ENCODE measurements around the gene RPP40. TPM values are rescaled to one million over a fixed set of nuclear protein-coding genes. Genes with fewer than 3 reads are reported as not detected.

RPP40 gene
- polyA plus RNA-seq, 1 donor (not counting 4 experiments of a cell fraction or from before 2014, with no cell fraction given), result 12.4 TPM

DNA sequence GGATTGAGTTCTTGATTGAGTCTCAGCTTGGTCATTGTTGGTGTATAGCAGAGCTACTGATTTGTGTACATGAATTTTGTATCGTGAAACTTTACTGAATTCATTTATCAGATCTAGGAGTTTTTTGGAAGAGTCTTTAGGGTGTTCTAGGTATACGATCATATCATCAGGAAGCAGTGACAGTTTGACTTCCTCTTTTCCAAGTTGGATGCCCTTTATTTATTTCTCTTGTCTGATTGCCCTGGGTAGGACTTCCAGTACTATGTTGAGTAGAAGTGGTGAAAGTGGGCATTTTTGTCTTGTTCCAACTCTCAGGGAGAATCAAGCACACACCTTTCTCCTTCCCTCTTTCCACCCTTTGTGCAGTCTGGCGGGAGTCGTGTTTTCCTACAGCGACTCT, 26.4 kb downstream of the RPP40 start:
- H3K4me2 ChIP-seq (ENCODE audit: control insufficient read depth, extremely low read depth, insufficient read depth, low read depth, low read length), result no peak overlapping the region
- TF ChIP-seq EZH2 (IDR thresholded peaks at IDR 0.05; ENCODE audit: low read length), result no peak
- TF ChIP-seq CTCF (optimal IDR thresholded peaks at IDR 0.05 in 1 of 3, IDR thresholded peaks at IDR 0.05 in 1 of 3, conservative IDR thresholded peaks at IDR 0.05 in 1 of 3; ENCODE audit: extremely low read depth in 1 of 3, insufficient read depth in 2 of 3, low read length in 3 of 3), result no peak
- FAIRE-seq (no peak), DNase-seq (ENCODE audit: low read depth, low spot score) (no peak)
- dilution Hi-C loops (cut with MboI; ENCODE audit: extremely low pct_ligation_motif_present, low sequenced_read_pairs), result no loop called here
- no peaks in the 10 kb centered on the region for H4K20me1 ChIP-seq (ENCODE audit: control insufficient read depth, extremely low read depth, insufficient read depth, low read length)
- H3K4me3 ChIP-seq (ENCODE audit: control insufficient read depth in 2 of 3, extremely low read depth in 1 of 3, insufficient read depth in 2 of 3, low read depth in 1 of 3, low read length in 3 of 3), result no peak overlapping the region
- H3K4me1 ChIP-seq (ENCODE audit: control insufficient read depth, extremely low read depth, insufficient read depth, low read length), result no peaks in the 10 kb centered on the region
- H3K9ac ChIP-seq (ENCODE audit: control insufficient read depth, extremely low read depth, insufficient read depth, low read length), result no peak overlapping the region
- no peaks in the 10 kb centered on the region for H3K79me2 ChIP-seq (ENCODE audit: control insufficient read depth, insufficient read depth, low read length)
- no peaks in the 10 kb centered on the region for H3K36me3 ChIP-seq (ENCODE audit: control insufficient read depth in 2 of 2, extremely low read depth in 1 of 2, insufficient read depth in 2 of 2, low read length in 2 of 2)
- H3K27me3 ChIP-seq (ENCODE audit: control insufficient read depth, extremely low read depth, insufficient read depth, low read length), result no peaks in the 10 kb centered on the region
- no peak overlapping the region for H2AFZ ChIP-seq (ENCODE audit: control insufficient read depth, low read length)
- no peaks in the 10 kb centered on the region for H3K9me1 ChIP-seq (ENCODE audit: control insufficient read depth, extremely low read depth, insufficient read depth, low read length)
- no peak overlapping the region for H3K27ac ChIP-seq (ENCODE audit: control insufficient read depth, insufficient read depth, low read length)
- H3K9me3 ChIP-seq (ENCODE audit: control insufficient read depth, low read depth, low read length), result no peaks in the 10 kb centered on the region

DNA sequence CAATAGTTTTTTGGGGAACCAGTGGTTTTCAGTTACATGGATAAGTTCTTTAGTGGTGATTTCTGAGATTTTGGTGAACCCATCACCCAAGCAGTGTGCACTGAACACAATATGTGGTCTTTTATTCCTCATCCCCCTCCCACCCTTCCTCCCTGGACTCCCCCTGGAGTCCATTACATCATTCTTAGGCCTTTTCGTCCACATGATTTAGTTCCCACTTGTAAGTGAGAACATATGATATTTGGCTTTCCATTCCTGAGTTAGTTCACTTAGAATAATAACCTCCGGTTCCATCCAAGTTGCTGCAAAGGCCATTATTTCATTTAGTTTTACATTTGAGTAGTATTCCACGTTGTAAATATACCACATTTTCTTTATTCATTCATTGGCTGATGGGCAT, 28.3 kb downstream of the RPP40 start:
- H4K20me1 ChIP-seq (ENCODE audit: control insufficient read depth, extremely low read depth, insufficient read depth, low read length), result no peaks in the 10 kb centered on the region
- no peak overlapping the region for H3K27ac ChIP-seq (ENCODE audit: control insufficient read depth, insufficient read depth, low read length)
- FAIRE-seq, result no peak
- no peaks in the 10 kb centered on the region for H3K4me1 ChIP-seq (ENCODE audit: control insufficient read depth, extremely low read depth, insufficient read depth, low read length)
- H3K36me3 ChIP-seq (ENCODE audit: control insufficient read depth in 2 of 2, extremely low read depth in 1 of 2, insufficient read depth in 2 of 2, low read length in 2 of 2), result no peaks in the 10 kb centered on the region
- DNase-seq (ENCODE audit: low read depth, low spot score), result no peak
- no peaks in the 10 kb centered on the region for H3K27me3 ChIP-seq (ENCODE audit: control insufficient read depth, extremely low read depth, insufficient read depth, low read length)
- no peak overlapping the region for H3K4me2 ChIP-seq (ENCODE audit: control insufficient read depth, extremely low read depth, insufficient read depth, low read depth, low read length)
- H3K9ac ChIP-seq (ENCODE audit: control insufficient read depth, extremely low read depth, insufficient read depth, low read length), result no peak overlapping the region
- no peak overlapping the region for H2AFZ ChIP-seq (ENCODE audit: control insufficient read depth, low read length)
- no peaks in the 10 kb centered on the region for H3K9me1 ChIP-seq (ENCODE audit: control insufficient read depth, extremely low read depth, insufficient read depth, low read length)
- dilution Hi-C loops (cut with MboI; ENCODE audit: extremely low pct_ligation_motif_present, low sequenced_read_pairs), result no loop called here
- TF ChIP-seq CTCF (optimal IDR thresholded peaks at IDR 0.05 in 1 of 3, IDR thresholded peaks at IDR 0.05 in 1 of 3, conservative IDR thresholded peaks at IDR 0.05 in 1 of 3; ENCODE audit: extremely low read depth in 1 of 3, insufficient read depth in 2 of 3, low read length in 3 of 3), result no peak
- TF ChIP-seq EZH2 (IDR thresholded peaks at IDR 0.05; ENCODE audit: low read length), result no peak
- H3K4me3 ChIP-seq (ENCODE audit: control insufficient read depth in 2 of 3, extremely low read depth in 1 of 3, insufficient read depth in 2 of 3, low read depth in 1 of 3, low read length in 3 of 3), result no peak overlapping the region
- H3K79me2 ChIP-seq (ENCODE audit: control insufficient read depth, insufficient read depth, low read length), result no peaks in the 10 kb centered on the region
- no peaks in the 10 kb centered on the region for H3K9me3 ChIP-seq (ENCODE audit: control insufficient read depth, low read depth, low read length)
